Measurements from ENCODE around the gene FOXO4.

The FOXO4 gene

DNA sequence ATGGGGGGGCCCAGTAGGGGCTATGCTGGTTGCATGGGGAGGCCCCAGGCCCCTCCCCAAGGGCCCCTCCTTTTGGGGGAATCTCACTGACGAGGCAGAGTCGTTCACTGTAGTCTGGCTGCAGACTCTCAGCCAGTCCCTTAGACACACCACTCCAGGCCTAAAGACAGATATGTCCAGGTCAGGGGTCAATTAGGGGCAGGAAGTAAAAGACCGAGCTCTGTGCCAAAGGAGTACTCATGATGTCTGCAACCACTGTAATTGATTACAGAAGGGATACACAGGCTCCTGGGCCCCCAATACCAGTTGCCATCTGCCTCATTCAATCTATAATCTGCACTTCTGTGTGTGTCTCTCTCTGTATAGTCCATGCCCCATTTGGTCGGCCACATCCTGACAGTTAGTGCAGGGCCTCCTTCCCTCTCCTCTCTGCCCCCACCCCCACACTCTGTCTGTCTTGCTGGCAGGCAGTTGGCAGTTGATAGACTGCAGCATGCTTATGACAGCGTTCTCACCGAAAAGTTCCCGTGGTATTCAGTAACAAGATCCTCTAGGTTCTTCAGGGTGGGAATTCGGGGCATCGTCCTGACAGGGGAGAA, 12.2 kb downstream of the FOXO4 start:
- no peak for DNase-seq (ENCODE audit: extremely low read depth, low read depth)
- TF ChIP-seq, protein P1, sequence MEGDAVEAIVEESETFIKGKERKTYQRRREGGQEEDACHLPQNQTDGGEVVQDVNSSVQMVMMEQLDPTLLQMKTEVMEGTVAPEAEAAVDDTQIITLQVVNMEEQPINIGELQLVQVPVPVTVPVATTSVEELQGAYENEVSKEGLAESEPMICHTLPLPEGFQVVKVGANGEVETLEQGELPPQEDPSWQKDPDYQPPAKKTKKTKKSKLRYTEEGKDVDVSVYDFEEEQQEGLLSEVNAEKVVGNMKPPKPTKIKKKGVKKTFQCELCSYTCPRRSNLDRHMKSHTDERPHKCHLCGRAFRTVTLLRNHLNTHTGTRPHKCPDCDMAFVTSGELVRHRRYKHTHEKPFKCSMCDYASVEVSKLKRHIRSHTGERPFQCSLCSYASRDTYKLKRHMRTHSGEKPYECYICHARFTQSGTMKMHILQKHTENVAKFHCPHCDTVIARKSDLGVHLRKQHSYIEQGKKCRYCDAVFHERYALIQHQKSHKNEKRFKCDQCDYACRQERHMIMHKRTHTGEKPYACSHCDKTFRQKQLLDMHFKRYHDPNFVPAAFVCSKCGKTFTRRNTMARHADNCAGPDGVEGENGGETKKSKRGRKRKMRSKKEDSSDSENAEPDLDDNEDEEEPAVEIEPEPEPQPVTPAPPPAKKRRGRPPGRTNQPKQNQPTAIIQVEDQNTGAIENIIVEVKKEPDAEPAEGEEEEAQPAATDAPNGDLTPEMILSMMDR (IDR thresholded peaks at IDR 0.05; ENCODE audit: low read depth, low read length): no peak

- TF ChIP-seq, protein P1 (IDR thresholded peaks at IDR 0.05; ENCODE audit: low read depth, low read length): no peak
- no peak for DNase-seq (ENCODE audit: extremely low read depth, low read depth)
Measured at GRCh38 chrX:71109051-71109450, 13.4 kb downstream of the FOXO4 start.

DNA sequence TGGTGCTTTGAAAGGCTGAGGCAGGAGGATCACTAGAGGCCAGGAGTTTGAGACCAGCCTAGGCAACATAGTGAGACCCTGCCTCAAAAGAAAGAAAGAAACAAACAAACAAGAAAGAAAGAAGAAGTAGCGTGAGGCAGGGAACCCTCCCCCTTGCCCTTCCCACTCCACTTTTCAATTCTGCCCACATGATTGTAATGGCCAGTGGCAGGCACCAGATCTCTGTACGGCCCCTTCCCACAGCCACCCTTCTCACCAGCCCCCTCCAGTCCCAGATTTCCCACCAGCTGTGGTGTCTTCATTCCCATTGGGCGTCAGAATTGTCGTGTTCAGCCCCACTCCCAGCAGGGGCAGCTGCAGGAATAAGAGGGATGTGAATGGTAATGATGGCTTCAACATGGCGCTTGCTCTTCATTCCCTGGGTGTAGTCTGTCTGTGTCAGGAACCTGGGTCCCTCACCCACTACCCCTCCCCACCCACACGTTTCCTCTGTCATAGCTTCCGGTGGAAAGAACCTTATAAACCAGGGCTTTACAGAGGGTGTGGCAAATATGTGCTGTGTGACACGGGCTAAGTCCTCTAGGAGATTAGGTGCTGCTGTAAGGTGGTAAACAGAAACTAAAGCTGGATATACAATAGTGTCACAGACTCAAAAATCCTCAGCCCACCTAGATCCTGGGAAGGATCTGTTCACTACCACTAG, 15.6 kb downstream of the FOXO4 start, which contains the start of gene IL2RG:
Gene IL2RG, minus strand, starts transcription at position 437 of the 703 bp plus-strand sequence. Its CDS starts 38 bp downstream, at position 399.
- DNase-seq (ENCODE audit: extremely low read depth, low read depth): no peak
- TF ChIP-seq, protein P1 (IDR thresholded peaks at IDR 0.05; ENCODE audit: low read depth, low read length): no peak

- DNase-seq (ENCODE audit: extremely low read depth, low read depth): no peak
- TF ChIP-seq, protein P1 (IDR thresholded peaks at IDR 0.05; ENCODE audit: low read depth, low read length): no peak
Measured at GRCh38 chrX:71111921-71112431, 16.3 kb downstream of the FOXO4 start.

GRCh38 chrX:71117358-71117757, 21.7 kb downstream of the FOXO4 start:
- DNase-seq (ENCODE audit: extremely low read depth, low read depth): no peak
- TF ChIP-seq, protein P1 (IDR thresholded peaks at IDR 0.05; ENCODE audit: low read depth, low read length): no peak

- TF ChIP-seq, protein P1 (IDR thresholded peaks at IDR 0.05; ENCODE audit: low read depth, low read length): no peak
Measured at GRCh38 chrX:71118032-71118984, 22.7 kb downstream of the FOXO4 start, which contains the start of gene MED12. MED12 (plus strand) TSS chrX:71118596; CDS start chrX:71118755, 159 bp downstream.

More at GRCh38 chrX:71118032-71118984, 22.7 kb downstream of the FOXO4 start, which contains the start of gene MED12:
- DNase-seq (ENCODE audit: extremely low read depth, low read depth): peak; percentile 44
